Breast epithelium (tissue), 4 donors: ENCODE data around the gene FLRT2. TPM values are rescaled to one million over a fixed set of nuclear protein-coding genes. Genes with fewer than 3 reads are reported as not detected.

Experiments used
- DNase-seq, 2 donors: peaks; one replicate each; pipeline ENCODE4 v3.0.0-alpha.2; 2019; ENCODE audit warnings: low spot score in 2 of 2
- H3K27ac ChIP-seq, 2 donors: fragments of 200-600 bp; sonication (generic) in 1 of 2; one replicate each; pipeline ENCODE4 v1.5.1; 2016 to 2019; ENCODE audit warnings: mild to moderate bottlenecking in 1 of 2
- H3K27me3 ChIP-seq, 2 donors: fragments of 200-600 bp; sonication (generic) in 1 of 2; one replicate each; pipeline versions ENCODE4 v1.5.1 to v1.6.0; 2017 to 2019; ENCODE audit warnings: control low read depth in 1 of 2, mild to moderate bottlenecking in 1 of 2
- H3K36me3 ChIP-seq: fragments of 200-600 bp; one replicate; pipeline ENCODE4 v1.5.1; 2019
- H3K4me1 ChIP-seq, 2 donors: fragments of 200-600 bp; sonication (generic); one replicate each; pipeline ENCODE4 v1.5.1; 2016 to 2019; ENCODE audit warnings: control low read depth in 1 of 2
- H3K4me3 ChIP-seq, 3 donors: fragments of 200-600 bp; sonication (generic); 1 replicate in 2 of 3; 2 replicates in 1 of 3; pipeline ENCODE4 v1.5.1; 2016 to 2019; ENCODE audit warnings: mild to moderate bottlenecking in 3 of 3, moderate library complexity in 2 of 3
- H3K9me3 ChIP-seq, 2 donors: fragments of 200-600 bp; sonication (generic) in 1 of 2; one replicate each; pipeline ENCODE4 v1.5.1; 2016 to 2019; ENCODE audit warnings: control low read depth in 1 of 2
- CTCF ChIP-seq, 3 donors: fragments of 450-650 bp; IDR thresholded peaks; one replicate each; pipeline ENCODE4 v1.5.1; 2016 to 2017; ENCODE audit warnings: antibody characterized with exemption in 3 of 3, mild to moderate bottlenecking in 3 of 3, moderate library complexity in 3 of 3
- POLR2A ChIP-seq: fragments of 450-650 bp; IDR thresholded peaks from one replicate; pipeline ENCODE4 v1.6.1; 2016; ENCODE audit warnings: antibody characterized with exemption, mild to moderate bottlenecking, moderate library complexity
- POLR2AphosphoS5 ChIP-seq, 3 donors: sonication (generic); formaldehyde crosslinking; IDR thresholded peaks; one replicate each; pipeline ENCODE4 v1.6.1; 2017; ENCODE audit warnings: antibody characterized with exemption in 3 of 3
- intact Hi-C: fragments of 100-400 bp; cut with DNase I; formaldehyde crosslinking; loops from one replicate; pipeline ENCODE4 v1.15.1; 2023; ENCODE audit warnings: low total_unique reads
- total RNA-seq, 3 donors: library from RNA; depleted of rRNA; stranded (reverse); fragments of >200 nt; gene quantifications; one replicate each; pipeline ENCODE4 v1.1.0, GENCODE V29; 2016

FLRT2 gene
- total RNA-seq, 3 donors from 2014 or later: 5.2 to 12.6 (median 10.5) TPM

GRCh38 chr14:85572011-85572410, 42.1 kb downstream of the FLRT2 start:
- no peaks in the 10 kb centered on the region for H3K27me3 ChIP-seq
- DNase-seq: no peak
- TF ChIP-seq CTCF (IDR thresholded peaks at IDR 0.05) (no peak), POLR2A (no peak)
- no peak overlapping the region for H3K4me3 ChIP-seq
- no peak overlapping the region for H3K27ac ChIP-seq
- intact Hi-C loops: no loop called here
- H3K9me3 ChIP-seq: no peaks in the 10 kb centered on the region
- H3K36me3 ChIP-seq: no peaks in the 10 kb centered on the region
- no peaks in the 10 kb centered on the region for H3K4me1 ChIP-seq

- Histone ChIP-seq H3K4me1 (no peaks in the 10 kb centered on the region), H3K9me3 (no peaks in the 10 kb centered on the region), H3K36me3 (no peaks in the 10 kb centered on the region), H3K27me3 (no peaks in the 10 kb centered on the region), H3K4me3 (no peak overlapping the region), H3K27ac (no peak overlapping the region)
- intact Hi-C loops: no loop called here
- TF ChIP-seq POLR2AphosphoS5 (IDR thresholded peaks at IDR 0.05) (no peak), POLR2A (no peak), CTCF (IDR thresholded peaks at IDR 0.05) (no peak)
- no peak for DNase-seq
These were observed 42.9 kb downstream of the FLRT2 start for GRCh38 chr14:85572845-85573244.

- DNase-seq: no peak
- H3K9me3 ChIP-seq: no peaks in the 10 kb centered on the region
- no peak for TF ChIP-seq POLR2AphosphoS5 (IDR thresholded peaks at IDR 0.05)
- TF ChIP-seq CTCF (IDR thresholded peaks at IDR 0.05): no peak
- no peak for TF ChIP-seq POLR2A
- H3K4me1 ChIP-seq: no peaks in the 10 kb centered on the region
- no peaks in the 10 kb centered on the region for H3K27me3 ChIP-seq
- intact Hi-C loops: no loop called here
- no peak overlapping the region for H3K4me3 ChIP-seq
- no peak overlapping the region for H3K27ac ChIP-seq
- no peaks in the 10 kb centered on the region for H3K36me3 ChIP-seq
These were observed 43.5 kb downstream of the FLRT2 start for GRCh38 chr14:85573406-85573805.

- TF ChIP-seq CTCF (IDR thresholded peaks at IDR 0.05) (no peak), POLR2AphosphoS5 (IDR thresholded peaks at IDR 0.05) (no peak), POLR2A (no peak)
- H3K27ac ChIP-seq: no peak overlapping the region
- no peak for DNase-seq
- H3K36me3 ChIP-seq: no peaks in the 10 kb centered on the region
- no peaks in the 10 kb centered on the region for H3K9me3 ChIP-seq
- H3K4me3 ChIP-seq: no peak overlapping the region
- intact Hi-C loops: no loop called here
- no peaks in the 10 kb centered on the region for H3K27me3 ChIP-seq
- peaks cover 0 to 5% of the 10 kb centered on the region in 2 donors for H3K4me1 ChIP-seq
These were observed 45.1 kb downstream of the FLRT2 start for GRCh38 chr14:85574853-85575616.

- Histone ChIP-seq H3K27ac (no peak overlapping the region), H3K36me3 (no peaks in the 10 kb centered on the region), H3K9me3 (no peaks in the 10 kb centered on the region), H3K4me1 (peaks cover 0 to 6% of the 10 kb centered on the region in 2 donors), H3K27me3 (no peaks in the 10 kb centered on the region), H3K4me3 (no peak overlapping the region)
- intact Hi-C loops: no loop called here
- DNase-seq: no peak
- TF ChIP-seq POLR2A: no peak
- TF ChIP-seq CTCF (IDR thresholded peaks at IDR 0.05): no peak
- TF ChIP-seq POLR2AphosphoS5 (IDR thresholded peaks at IDR 0.05): no peak
These were observed 45.6 kb downstream of the FLRT2 start for GRCh38 chr14:85575617-85575898.
